Measurements from ENCODE around the gene MAX.
"Not testable (repeated sequence)": the region's sequence is repeated elsewhere in the genome, so short reads cannot be mapped to it uniquely, and the experiment has no call there.

The MAX gene

DNA sequence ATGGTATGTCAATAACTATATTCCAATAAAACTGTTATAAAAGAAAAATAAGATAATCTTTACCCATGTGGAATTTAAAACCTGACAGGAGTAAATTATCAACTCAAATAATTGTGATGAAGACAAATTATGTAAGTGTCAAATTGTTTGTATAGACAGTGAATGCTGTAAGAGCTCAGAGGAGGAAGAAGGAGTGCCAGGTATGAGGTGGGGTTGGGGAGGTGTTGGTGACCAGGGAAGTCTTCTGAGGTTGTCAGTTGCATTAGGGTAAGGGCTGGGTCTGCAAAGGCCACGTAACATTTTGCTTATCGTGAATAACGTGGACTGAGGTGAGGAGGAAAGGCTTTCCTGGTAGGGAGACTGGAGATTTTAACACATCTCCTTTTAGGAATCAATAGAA lies 2.5 kb upstream of the MAX start:
- DNase-seq (ENCODE audit: low spot score), result no peak

DNA sequence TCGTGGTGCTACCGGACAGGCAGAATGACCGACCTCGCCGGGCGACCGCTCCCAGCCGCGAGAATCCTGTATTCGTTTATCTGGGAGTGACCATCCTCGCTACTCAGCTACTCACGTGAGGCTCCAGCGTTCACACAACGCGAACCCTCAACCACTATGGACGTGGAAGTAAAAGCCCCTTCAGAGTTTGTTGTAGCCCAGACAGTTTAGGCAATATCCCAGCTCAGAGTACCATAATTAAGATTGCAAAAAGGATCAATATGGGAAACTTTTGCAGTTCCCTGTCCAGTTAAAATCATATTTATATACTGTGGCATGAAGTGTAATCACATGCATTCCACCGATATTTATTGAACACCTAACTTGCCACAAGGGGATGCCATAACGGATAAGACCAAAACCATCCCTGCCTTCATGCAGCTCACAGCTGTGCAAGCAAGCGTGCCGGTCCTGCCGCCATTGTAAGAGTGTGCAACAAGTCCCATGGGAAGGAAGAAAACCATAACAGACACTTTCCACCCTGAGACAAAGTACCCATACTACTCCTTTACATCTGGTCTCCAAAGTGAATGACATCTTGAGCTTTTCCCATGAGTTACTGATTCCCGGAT lies 938 bp upstream of the MAX start:
- DNase-seq (ENCODE audit: low spot score), result no peak

DNA sequence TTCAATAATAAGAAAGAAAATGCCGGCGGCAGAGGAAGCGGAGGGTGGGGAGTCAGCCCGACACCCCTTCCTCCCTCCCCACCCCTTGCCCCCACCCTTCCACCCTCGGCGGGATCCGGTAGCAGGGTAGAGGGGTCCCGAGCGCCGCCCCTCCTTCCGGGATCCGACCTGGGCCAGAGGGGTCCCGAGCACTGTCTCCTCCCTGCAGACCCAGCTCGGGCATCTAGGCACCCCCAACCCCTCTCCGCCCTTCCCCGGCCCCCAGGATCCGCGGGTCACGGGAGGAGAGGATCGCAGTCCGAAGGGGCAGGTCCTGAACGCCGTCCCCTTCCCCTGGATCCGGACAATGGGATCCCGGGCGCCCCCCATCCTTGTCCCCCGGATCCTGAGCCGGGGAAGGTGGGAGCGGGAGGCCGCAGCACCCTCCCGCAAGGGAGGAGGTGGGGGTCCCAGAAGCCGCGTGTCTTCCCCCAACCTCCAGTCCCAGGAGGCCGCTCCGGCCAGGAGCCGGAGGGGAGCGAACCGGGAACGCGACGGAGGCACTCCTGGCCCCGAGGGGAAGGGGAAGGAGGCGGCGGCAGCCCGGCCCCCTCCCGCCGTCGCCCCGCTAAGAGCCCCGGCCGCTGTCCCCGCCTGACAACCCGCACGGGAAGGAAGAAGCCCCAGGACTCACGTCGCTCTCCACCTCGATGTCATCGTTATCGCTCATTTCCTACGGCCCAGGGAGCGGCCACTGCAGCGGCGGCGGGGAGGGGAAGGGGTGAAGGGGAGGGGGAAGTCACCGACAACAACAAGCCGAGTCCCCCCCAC lies 481 bp downstream of the MAX start:
- no peak for DNase-seq (ENCODE audit: low spot score)

DNA sequence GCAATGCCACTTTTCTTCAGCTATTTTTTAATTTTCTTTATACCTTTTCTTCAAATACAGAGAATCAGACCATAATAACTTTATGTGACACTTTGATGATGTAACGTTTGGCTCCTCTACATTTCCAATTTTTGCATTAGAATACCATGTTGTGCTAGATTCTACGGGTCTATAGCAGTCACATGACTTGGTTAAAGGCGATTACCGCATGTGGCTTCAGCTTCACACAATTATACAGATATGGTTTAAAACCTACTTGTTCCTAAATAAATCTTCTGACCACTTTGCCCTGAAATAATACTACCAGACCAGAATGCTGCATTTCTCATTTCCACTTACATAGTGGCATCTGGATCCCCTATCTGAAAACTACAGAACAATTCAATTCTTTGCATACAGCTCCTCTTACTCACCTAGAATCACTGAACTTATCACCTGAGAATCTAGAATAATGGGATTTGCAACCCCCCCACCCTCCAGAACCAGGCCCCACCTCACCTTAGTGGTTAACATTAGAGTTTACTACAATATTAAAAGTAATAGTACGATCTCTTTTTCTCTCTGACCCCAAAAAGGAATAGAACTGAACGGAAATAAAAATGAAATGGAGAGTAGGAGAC lies 1.3 kb downstream of the MAX start:
- DNase-seq (ENCODE audit: low spot score), result no peak

DNA sequence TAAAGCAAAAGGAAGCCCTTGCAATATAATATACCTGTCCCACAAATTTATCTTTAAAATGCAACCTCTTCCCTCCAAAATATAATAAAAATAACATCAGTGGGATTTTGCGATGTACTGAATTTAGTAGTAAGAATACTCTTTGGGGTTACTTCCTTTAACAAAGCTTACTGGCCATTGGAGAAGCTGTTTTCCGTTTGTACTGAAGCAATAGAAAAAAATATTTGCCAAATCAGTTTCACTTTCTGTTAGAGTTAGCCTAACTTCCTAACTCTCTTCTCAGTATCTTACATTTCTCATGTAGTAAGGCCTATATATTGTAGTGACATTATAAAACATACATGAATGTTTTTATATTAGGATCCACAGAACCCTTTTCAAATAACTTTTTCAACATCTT lies 3.7 kb downstream of the MAX start:
- DNase-seq (ENCODE audit: low spot score), result no peak

DNA sequence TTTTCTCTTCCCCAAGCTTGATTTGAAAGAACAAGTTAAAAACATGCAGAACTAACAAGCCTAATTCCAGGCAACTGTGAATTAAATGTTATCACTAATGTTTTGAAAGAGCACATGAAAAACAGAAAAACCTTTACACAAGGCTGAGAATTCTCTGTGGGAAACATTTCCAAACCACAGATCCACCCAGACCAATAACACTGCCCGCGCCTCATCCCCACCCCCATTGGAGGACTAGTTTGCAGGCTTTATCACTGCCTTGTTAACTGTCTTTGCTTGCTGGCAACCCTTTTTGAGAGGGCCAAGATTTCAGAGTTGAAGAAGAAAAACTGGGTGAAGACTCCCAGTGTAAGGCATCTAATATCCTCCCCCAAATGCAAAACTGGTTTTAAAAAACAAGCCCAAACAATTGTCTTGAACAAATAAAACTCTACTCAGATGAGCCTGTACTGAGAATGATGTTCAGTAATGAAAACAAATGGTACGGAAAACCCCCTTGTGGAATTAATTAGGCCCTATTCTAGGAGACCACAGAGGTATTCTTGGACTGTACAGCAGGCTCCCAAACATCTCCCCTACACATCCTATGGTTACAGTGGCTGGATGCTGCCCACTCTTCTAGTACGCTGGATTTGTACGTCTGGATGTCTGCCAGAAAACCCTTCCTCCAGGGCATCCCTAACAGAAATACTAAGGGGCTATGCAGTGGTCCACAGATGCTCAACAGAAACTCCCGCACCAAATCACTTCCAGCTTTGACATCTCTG lies 5.8 kb downstream of the MAX start:
- peak; percentile 22 for DNase-seq (ENCODE audit: low spot score)

DNA sequence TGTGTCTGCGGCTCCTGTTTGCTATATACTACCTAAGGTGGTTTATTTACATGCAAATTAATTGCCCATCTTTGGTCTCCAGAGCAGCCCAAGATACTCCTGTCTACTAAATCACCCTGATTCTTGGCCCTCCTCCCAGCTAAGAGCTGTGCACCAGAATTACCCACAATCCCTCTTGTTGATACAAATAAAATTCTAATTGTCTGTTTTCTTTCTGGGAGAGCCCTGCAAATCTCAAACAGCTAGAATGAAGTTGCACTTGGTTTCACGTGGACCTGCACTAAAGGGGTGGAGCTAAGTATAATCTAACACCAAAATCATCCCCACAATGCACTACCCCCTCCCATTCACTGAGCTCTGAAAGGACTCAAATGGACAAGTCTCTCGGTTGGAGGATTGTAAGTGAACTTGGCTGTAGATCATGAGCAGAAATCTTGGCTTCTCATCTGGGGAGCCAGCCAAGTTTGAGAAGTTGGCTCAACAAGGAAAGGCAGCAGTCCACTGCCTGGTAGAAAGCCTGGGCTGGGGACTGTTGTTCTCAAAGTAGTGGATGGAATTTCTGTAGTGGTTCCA lies 6.6 kb downstream of the MAX start:
- peak; percentile 76 for DNase-seq (ENCODE audit: low spot score)

DNA sequence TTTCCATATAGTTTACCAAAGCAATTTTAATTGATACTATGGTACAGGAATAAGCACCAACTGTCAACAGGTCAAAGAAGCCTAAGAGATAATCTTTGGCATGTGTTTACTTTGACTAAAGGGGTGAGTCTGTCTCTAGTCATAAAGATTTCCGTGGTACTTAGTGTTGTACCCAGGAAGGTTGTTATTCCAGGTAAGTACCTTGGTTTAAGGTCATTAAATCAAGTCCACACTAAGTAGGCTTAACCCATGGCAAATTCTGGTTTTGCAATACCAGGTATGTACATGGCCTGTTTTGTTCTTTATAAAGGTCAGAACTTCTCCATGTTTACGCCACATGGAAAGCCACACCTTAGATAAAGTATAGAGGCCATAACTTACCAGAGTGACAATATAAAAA lies 10.0 kb downstream of the MAX start:
- DNase-seq (ENCODE audit: low spot score), result no peak

DNA sequence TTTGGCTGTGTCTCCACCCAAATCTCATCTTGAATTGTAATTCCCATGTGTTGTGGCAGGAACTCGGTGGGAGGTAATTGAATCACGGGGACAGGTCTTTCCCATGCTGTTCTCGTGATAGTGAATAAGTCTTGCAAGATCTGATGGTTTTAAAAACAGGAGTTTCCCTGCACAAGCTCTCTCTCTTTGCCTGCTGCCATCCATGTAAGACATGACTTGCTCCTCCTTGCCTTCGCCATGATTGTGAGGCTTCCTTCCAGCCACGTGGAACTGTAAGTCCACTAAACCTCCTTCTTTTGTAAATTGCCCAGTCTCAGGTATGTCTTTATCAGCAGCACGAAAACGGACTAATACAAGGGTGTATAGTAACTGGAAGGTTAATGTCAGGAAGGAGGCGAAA lies 14.5 kb downstream of the MAX start:
- not testable (repeated sequence) for DNase-seq (ENCODE audit: low spot score)

DNA sequence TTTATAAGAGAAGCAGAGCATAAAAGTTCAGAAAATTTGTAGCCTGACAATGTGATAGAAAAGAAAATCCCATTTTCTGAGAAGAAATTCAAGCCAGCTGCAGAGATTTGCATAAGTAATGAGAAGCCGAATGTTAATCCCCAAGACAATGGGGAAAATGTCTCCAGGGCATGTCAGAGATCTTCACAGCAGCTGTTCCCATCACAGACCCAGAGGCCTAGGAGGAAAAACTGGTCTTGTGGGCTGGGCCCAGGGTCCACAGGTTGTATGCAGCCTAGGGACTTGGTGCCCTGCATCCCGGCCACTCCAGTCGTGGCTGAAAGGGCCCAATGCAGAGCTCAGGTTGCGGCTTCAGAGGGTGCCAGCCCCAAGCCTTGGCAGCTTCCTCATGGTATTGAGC lies 15.6 kb downstream of the MAX start:
- DNase-seq (ENCODE audit: low spot score), result not testable (repeated sequence)

DNA sequence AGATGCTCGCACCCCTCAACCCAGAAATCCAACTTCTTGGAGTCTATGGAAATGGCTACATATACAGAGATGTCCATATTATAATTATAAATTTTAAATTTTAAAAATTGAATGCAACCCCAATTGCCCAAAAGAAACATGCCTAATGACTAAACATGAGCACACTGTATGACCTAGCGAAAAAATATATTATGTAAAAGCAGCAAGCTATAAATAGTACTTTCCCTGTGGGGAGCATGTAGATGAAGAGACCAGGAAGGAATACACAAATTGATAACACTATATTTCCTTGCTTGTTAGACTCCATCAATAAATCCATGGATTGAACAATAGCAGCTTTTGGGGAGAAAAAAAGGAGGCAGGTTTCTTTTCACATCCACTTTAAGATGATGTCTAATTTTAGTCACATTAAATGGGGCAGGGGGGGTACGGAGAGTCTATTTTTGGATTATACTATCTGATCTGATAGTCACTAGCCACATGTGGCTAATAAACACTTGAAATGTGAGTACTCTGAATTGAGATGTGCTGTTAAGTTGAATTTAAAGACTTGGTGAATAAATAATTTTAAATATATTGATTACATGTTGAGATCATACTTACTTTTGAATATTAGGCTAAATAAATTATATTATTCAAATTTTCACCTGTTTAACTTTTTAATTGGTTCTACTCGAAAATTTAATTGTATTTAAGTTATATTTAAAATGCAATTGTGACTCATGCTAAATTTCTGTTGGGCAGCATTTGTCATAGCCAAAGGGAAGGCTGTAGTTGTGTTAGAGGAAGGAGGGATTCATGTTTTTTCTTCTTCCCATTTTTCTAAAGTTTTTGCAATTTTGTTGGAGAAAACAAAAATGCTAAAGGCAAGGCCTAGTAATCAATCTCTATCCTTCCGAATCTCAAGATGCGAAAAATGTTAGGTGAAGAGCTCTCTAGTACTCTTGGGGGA lies 17.5 kb downstream of the MAX start:
- DNase-seq (ENCODE audit: low spot score), result no peak

DNA sequence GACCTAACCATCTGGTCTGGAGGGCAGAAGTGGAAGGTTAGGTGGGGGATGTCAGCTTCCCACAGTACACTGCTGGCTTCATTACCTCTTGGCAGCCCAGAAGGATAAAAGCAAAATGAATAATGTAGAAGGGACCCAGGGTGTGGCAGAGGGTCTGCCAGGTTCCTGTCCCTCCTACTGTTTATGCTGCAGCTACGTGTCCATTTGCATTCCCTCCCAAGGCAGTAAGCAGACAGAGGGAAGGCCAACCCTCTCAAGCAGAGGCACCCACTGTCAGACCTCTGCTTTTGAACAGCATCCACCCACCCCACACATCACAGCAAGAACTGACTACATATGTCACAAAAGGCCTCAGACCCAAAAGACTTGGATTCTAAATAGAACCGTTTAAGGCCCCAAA lies 19.4 kb downstream of the MAX start:
- no peak for DNase-seq (ENCODE audit: low spot score)

DNA sequence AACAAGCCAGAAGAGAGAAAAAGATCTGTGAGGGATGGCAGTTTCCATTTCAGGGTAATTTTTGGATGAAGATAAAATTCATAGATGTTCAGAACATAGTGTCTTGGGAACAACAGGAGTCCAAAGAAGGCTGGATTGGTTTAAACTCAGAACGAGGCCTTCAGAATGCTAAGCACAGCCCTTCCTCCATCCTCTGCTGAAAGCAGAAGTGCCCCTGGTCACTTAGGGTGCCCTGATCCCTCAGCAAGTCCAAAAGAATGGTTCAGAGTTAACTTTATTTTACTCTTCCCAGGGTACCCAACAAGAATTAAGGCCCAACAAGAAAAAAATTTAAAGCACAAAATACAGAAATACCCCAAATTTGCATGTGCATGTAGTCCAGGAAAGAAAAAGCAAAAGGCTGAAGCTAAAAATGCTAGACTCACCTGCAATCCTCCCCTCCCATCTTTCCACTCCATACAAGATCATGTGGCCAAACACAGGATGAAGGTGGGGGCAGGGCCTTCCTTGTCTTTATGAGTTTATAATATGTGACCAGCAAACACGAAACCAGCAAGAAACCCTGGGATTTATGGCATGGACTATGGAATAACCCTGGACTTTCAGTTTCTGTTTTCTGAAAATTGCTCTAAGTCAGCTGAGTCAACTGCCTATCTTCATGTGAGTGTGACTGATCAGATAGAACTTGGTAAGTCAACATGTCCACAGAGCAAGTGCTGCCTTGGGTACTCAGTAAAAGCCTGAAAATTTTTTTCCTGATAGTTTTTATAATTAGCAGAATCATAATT lies 21.2 kb downstream of the MAX start:
- DNase-seq (ENCODE audit: low spot score), result no peak

DNA sequence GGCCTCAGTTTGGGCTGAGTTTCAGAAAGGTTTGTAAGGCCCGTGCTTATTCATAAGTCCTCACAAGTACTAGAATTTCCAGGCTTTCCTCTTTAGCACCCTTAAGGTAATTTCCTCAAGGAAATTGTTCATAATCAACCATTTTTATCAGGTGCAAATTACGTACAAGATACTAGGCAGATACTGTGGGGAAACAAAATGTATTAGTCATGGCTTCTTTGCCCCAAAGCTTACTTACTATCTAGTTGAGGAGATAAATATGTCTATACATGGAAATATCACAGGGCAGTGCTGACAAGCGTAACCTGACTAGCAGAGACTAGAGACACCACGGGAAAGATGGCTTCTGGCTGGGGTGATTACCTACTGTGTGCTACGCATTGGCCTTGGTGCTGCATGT lies 22.5 kb downstream of the MAX start:
- DNase-seq (ENCODE audit: low spot score), result no peak

DNA sequence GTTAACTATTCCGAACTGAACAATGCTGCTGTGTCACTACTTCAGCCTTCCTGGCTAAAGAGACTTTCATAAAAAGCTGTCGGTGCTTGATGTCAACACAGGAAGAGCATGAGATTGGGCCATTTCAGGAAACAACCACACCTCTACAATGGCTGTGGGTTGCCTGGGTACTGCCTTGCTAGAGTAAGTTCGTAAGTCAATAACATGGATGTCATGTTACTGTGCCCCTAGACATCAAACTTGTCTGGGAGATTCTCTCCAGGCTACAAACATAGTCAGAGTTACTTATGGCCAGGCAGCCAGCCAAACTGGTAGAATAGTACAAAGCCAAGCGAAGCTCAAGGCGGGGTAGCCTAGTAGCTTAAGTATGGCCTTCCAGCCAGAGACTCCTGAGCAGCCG lies 23.1 kb downstream of the MAX start:
- DNase-seq (ENCODE audit: low spot score), result no peak

DNA sequence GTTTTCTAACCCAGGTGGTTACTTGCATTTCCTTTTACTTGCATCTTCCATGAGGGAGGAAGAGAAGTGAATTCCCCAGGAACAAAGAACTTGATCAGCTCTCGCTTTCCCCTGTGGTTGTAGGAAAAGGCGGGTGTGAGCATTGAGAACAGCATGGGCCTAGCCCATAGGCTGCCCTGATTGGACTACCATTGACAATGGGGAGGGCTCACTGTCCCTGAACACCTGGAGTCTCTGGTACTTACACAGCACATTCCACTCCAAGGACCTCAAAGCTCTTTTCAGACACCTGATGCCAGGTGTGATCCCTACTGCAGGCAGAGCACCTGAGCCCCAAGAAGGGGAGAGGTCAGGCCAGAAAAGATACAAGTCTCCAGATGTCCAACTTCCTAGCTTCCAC lies 25.0 kb downstream of the MAX start:
- DNase-seq (ENCODE audit: low spot score), result no peak

DNA sequence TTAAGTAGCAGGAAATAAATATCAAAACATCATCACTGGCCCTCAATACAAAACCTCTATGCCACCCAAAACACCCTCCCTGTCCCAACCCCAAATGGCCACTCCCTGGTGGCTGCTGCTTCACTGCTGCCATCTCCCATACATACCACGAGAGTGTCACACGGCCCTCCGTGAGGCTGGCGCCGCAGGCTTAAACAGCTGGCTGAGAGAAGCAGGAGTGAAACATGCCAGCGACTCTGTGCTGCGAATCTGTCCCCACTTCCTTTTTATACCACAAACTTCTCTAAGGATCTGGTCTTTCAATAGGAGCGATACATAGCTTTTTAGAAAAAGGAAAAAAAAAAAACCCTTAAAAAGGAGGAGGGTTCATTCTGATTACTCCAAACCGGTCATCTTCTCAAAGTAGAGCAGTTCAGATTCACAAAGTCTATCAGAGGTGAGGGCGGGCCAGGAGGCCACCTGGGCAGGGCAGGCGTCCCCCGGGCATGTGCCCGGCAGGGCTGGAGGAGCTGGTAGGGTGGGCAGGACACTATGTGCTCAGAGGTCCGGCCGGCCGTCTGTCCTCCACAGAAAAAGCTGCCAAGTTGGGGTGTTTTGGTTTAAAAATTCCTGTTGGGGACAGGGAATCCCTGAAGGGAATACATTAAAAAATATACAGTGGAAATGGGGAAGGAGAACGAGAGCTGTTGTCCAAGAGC lies 26.5 kb downstream of the MAX start:
- no peak for DNase-seq (ENCODE audit: low spot score)

DNA sequence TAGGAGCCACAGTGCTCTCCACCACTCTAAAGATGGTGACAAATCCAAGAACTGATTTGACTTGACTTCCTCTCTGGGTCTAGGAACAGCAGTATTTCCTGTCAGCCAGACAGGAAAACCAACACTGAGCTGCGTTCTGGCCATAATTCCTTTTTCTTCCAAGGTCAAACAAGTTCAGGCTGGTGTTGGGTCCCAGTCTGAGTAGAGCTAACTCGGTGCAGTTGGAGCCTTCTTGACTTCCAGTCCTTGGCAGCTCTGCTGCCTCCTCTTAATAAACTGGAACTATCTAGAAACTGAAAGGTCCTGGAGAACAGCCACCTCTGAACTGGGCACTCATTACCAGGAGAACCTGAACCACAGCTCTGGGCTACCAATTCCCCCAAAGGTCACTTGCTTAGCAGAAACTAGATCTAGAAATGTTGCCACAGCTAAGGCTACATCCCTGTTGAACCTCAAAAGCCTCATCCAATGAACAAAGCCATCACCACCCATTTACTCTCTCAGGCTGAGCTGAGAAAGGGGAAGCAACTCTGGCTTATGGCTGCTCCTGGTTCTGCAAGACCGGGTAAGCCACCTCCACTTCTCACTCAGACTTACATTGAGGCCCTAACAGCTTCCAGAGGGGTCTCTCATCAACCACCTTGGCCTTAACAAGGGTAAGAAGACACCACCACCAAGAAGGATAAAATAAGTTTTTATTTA lies 27.7 kb downstream of the MAX start:
- no peak for DNase-seq (ENCODE audit: low spot score)

DNA sequence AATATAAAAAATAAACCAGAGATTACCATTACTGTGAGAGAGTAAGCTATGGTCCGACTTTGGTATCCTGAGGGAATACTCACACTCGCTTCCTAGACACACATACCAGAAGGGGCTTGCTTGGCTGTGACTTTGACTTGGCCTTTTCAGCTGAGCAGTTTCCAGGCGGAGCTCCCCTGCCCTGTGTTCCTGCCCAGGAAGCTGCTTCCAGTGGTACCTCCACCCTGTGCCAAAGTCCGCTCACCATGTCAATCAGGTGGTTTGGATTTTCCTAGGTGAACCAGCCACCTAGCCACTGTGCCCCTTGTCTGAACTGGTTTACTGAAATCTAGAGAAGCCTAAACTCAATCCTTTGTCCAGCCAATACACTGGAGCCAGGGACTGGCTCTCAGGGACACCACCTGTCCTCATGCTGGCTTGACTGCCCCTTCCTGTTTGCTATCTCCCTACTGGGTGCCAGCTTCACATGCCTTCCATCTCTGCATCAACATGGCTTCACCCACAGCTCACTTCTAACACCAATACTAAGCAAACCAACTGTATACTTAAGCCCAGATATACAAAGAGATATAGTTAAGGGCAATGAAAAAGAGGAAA lies 28.6 kb downstream of the MAX start:
- no peak for DNase-seq (ENCODE audit: low spot score)
